DMS53 (cell line): ENCODE results near the gene PHLPP1.
"Not testable (repeated sequence)": the region's sequence is repeated elsewhere in the genome, so short reads cannot be mapped to it uniquely, and the experiment has no call there.

Source experiments
- DNase-seq: peaks from one replicate; lab custom pipeline; 2025; lab: John Stamatoyannopoulos, UW

Gene PHLPP1

DNA sequence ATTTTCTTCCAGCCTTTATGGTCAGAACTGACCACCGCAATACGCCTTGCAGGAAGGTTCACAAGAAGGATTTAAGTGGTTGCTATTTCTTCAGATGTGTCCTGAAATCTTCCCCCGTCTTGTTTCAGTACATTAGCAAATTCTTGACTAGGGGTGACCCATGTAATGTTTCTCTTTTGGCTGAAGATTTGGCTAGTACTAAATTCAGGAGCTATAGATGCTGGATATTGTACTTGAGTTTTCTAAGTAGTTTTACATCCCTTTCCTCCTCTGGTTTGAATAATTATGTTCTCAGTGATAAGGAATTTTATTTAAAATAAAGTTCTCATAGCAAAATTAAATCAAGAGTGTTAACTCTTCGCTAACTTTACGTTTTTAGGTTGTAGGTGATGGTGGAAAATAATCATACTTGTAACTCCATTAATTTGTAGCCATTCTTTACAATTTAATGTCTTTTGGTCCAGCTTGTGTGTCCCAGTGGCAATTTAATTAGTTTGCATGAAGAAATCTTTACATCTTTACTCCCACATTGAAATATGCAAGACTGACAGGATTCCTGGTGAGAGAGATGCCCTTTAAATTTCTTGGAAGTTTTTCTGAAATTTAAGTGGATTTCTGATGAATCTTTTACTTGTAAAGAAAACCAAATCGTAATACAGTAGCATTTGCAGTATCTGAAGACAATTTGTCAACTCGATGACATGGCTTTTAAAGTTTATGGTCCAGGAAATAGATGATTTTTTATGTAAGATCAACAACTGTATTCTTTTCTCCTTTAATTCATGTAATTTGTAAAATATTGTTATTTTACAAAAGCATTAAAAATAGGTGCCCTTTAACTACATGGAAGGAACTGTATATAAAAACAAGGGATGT lies 2.8 kb downstream of the PHLPP1 start:
- no peak for DNase-seq

DNA sequence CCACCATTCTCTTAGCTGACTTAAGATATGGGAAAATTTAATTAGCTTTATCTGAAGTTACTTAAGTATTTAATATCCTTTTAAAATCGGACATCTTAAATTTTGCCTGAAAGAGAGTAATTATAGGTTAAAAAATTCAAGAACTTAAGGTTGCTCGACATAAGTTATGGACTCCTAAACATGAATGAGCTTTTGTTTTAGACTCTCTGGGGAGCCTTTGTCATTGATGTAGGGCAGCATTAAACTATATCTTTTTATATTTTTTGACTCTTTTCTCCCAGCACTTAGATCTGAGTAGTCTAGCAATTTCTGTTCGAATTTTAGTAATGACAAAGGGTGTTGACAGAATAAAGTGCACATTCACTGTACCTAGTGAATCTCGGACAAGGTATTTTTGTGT lies 4.7 kb downstream of the PHLPP1 start:
- DNase-seq: no peak

DNA sequence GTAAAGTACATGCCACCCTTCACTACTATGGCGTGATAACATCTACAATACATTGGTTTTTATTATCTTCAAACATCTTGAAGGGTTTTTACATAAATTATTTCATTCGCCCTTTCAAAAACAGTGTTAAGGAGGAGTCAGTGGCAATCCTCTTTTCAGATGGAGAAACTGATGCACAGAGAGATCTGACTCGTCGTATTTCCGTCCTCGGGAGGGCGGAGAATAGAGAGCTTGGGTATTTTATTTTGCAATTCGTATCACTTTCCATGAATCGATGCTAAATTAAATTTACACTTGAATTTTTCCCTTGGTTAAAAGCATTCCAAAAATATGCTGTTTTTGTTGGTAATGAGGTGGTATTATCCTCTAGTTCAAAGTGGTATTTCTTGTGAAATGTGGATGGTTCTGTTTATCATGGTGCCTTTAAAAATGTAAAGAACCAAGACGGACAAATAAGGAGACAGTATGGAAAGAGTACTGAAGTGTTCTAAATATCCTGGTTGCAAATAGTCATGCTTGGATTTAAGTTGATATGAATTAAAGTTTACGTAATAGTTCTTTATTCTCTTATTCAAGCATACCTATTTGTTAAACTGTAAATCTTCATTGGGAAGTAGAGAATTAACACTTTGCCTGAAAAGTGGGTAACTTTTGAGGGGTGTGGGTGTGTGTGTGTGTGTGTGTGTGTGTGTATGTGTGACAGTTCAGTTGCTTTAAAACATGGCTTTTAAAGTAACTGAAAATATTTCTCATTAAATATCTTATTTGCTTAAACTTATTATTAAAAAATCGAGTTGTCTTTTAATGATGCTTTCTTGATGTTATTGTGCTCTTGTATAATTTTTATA lies 5.6 kb downstream of the PHLPP1 start:
- DNase-seq: no peak

DNA sequence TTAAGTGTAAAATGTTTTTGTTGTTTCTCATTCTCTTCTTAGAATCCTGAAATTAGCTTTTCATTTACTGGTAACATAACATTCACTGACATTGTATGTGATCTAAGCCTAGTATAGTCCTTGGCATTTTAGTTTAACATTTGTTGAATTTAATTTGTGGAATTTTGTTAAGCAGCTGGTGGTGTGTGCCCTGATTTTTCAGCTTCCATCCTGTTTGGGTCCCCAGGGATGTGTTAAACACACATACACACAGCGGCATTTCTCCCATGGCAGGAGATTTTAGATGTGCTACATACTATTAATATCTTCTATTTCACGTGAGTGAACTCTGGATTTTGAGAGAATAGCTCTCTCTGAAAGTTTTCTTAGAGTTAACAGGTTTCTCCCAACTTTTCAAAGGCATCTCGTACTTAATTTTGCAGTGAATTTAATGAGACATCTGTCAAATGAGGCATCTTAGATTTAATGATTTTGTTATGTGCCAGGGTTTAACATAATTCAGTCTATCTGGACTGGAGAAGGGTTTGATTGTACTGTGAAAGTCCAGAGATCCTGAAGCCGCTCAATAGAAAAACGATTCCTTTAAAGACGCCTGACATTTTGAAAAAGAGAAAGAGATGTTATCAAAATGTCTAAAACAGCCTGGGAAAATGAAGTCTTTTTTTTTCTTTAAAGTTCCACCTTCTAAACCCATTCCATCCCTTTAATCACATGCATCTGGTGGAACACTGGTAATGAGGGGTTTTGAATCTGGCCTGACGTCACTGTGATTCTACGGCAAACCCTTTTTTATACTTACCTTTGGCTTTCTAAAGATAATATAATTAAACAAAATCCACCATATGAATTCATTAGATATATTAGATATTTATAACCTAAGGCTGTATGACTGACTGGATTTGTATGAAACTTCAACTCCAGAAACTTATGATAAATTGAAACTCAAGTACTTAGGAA lies 6.8 kb downstream of the PHLPP1 start:
- DNase-seq: no peak

DNA sequence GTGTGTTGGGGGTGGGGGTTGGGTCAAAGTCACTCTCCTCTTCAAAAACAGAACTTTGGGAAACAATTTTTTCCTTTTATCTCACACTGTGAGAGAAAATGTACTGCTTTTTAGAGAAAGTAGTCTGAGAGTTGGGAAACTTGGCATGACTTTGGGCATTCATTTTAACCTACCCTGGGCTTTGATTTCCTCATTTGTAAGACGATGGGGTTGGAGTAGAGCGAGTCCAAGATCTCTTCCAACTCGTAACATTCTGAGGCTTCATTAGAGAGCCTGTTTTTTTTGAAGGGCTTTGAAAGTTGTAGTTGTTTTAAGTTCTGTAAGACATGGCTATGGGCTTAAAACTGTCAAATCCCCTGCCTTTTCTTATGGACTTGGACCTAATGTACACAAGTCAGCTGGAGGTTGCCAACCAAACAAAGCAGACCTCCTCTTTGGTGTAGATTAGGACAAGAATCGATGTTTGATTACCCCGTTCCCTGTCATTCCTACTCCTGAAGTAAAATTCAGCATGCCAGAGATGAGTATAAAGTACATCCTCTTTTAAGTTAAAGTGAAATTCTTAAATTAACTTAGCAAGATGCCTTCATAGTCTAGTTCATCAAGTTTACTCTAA lies 8.4 kb downstream of the PHLPP1 start:
- DNase-seq: no peak

DNA sequence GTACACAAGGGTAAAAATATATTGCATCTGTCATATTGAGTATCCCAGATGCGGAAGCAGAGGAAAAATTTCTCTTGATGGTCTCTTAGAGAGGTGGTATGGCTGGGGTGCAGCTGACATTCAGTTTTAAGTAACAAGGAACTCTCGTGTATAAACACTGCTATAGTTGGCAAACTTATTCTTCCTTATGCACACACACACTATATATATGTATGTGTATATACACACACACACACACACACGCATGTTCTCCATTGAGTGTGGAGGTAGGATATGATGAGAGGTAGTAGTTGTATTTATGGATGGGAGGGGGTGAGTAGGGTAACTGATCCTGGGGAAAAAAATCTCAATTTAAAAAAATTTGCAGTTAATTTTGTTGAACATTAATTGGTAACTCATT lies 10.6 kb downstream of the PHLPP1 start:
- DNase-seq: no peak

DNA sequence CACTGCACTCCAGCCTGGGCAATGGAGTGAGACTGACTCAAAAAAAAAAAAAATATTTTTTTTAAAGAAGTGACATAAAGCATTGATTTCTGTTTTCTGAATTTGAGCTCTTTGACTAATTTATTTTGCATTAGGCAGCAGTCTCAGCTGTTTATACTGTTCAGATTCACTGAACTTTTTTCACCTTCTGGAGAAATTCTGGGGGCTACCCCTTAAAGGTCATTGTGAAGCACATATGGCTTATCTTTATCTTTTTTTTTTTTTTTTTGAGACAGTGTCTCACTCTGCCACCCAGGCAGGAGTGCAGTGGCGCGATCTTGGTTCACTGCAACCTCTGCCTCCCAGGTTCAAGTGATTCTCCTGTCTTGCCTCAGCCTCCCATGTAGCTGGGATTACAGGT lies 12.9 kb downstream of the PHLPP1 start:
- DNase-seq: no peak

DNA sequence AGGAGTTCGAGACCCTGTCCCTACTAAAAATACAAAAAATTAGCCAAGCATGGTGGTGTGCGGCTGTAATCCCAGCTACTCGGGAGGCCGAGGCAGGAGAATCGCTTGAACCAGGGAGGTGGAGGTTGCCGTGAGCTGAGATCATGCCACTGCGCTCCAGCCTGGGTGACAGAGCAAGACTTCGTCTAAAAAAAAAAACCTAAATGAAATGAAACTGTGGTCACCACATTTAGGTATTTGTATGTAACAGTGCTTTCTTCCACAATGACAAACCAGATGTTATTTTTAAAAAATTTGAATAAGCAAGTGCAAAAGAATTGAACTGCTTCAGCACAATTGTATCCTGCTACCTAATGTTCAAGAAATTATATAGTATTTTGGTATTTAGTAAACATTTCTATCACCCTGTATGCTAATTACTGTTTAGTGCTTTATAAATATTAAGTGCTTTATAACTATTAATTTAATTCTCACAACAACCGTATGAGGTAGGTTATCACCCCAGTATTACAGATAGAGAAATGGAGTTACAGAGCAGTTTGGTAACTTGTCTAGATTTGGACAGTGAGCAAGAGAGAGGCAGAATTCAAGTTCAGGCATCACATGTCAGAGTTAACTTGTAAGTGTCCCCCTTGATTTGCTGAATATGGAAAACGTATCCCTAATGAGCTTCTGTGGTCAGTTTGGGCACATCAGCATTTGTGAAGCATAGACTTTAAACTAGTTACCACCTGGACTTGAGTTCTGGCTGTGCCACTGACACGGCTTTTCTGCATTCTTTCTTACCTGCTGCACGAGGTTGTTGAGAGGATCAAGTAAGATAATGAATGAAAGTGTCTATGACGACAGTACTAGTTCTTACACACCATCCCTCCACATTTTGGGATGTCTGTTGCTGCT lies 14.4 kb downstream of the PHLPP1 start:
- no peak for DNase-seq

DNA sequence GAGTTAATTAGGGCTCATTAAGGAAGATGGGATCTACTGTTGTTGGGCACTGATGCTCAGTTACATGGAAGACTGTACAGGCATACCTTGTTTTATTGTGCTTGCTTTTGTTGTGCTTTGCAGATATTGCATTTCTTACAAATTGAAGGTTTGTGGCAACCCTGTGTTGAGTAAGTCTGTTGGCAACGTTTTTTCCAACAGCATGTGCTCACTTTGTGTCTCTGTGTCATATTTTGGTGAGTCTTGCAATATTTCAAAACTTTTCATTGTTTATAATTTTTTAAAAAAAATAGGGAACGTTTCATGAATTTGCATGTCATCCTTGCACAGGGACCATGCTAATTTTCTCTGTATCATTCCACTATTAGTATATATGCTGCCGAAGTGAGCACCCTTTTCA lies 15.6 kb downstream of the PHLPP1 start:
- DNase-seq: no peak

DNA sequence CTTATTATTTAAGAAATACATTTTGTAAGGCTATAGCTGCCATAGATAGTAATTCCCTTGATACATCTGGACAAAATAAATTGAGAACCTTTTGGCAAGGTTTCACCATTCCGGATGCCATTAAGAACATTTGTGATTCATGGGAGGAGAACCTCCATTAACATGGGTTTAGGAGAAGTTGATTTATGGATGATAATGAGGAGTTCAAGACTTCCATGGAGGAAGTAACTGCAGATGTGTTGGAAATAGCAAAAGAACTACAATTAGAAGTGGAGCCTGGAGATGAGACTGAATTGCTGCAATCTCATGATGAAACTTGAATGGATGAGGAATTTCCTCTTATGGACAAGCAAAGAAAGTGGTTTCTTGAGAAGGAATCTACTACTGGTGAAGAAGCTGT lies 17.3 kb downstream of the PHLPP1 start:
- DNase-seq: no peak

DNA sequence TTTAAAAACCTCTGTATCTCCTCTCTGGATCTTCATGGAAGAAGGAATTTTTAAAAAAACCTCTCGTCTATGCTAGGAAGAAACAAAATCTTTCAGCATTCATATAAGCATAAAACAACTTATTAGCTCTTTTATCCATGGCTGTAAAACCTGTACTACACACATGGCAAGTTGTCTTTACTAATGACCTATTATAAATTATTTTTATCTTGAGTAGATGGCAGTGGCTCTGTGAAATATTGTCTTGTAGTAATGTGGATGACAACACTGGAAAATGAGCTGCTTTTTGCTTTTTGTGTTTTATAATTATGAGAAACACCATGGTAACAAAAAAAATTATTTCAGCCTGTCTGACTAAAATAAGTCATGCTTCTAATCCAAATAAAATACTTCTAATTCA lies 18.9 kb downstream of the PHLPP1 start:
- no peak for DNase-seq

DNA sequence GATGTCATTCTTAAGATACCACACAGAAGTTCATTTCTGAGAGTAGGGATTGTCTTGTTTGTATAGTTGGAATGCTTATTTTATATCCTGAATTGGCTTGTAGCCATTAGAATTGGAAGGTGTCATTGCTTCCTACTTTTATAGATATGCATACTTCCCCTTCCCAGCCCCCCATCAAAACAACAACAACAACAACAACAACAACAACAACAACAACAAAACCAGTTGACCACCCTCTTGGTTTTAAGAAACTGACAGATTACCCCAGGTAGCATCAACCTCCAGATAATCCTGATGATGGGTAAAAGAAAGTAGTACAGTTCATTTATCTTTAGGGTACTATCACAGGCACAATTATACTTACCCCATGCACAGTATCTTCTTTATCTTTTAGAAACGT lies 20.0 kb downstream of the PHLPP1 start:
- no peak for DNase-seq

DNA sequence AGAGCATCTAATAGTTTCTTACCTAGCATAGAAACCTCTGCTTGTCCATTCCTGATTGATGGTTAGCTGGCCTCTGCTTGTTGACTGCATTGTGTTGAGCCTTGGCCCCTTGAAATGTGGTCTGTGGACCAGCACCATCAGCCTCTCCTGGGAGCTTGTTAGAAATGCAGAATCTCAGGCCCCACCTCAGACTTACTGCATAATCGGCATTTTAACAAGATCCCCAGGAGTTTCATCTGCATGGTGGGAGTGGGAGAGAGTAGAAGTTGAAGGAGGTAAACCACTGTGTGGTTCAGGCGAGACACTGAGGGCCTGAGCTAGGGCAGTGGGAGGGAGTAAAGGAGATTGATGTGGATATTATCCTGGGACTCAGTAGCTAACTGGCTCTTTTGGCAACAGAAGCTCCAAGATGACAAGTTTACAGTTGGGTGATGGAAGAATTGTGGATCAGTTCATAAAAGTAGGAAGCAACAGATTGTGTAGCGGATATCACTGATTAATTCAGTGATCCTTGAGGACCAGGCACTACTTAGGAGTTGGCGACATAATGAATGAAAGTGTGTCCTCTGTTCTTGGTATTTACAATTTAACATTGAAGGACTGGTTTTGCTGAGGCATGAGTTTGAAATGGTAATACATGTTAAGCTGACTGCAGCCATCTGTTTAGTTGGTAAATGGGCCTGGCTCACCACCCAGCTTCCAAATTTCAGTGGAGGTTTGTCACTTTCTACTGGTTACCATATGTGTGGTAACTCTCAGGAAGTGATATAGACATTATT lies 20.9 kb downstream of the PHLPP1 start:
- no peak for DNase-seq

DNA sequence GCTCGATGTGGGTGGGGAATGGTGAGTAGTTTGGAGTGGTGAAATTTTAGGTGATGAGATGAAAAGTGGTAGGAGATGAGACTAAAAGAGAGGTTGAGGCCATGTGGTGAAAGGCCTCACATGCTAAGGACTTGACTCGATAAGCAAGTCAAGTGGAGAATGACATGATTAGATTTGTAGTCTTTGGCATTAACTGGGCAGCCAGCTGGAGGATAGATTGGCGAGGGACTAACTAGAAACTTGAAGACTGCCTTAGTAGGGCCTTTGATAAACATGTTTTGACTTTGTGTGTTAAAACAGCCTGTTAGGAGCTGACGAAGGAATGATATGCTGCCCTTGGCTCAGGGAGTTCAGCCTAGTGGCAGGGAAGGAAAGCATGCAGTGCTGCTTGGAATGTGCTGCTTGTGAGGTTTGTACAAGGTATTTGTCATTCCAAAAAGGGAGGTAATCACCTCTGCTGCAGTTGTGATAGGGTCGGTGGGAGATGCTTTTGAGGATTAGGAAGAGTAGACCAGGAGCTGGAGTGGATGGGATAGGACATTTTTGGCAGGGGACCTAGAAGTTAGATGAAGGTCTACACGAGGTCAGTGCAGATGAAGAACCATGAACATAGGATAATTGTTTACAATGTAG lies 22.0 kb downstream of the PHLPP1 start:
- DNase-seq: no peak

DNA sequence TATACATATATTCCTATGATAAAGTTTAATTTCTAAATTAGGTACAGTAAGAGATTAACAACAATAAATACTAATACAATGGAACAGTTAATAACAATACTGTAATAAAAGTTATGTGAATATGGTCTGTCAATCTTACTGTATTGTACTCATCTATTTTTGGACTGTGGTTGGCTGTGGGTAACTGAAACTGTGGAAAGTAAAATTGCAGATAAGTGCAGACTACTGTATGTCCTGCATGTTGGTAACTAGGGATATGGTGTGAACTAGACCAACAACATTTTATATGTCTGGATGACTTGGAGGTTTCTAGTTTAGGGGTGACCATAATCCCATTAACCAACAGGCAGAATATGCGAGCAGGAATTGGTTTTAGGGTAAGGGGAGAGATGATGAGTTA lies 23.3 kb downstream of the PHLPP1 start:
- DNase-seq: no peak

DNA sequence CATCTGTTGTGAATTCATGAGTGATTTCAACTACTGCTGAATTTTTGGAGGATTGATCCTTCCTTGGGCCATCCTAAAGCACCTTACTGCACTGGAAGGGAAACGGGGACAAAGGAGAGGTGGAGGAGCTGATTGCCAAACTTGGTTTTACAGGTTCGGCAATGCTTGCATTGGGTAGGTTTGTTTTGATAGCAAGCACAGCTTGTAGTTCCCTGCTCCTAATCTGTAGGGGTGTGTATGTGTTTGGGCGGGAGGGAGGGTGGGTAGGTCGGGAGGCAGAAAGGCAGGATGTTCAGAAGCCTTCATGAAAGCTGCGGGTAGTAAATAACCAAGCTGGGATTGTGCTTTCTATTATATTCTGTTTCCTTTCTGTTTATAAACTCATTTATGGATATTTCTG lies 24.6 kb downstream of the PHLPP1 start:
- no peak for DNase-seq

DNA sequence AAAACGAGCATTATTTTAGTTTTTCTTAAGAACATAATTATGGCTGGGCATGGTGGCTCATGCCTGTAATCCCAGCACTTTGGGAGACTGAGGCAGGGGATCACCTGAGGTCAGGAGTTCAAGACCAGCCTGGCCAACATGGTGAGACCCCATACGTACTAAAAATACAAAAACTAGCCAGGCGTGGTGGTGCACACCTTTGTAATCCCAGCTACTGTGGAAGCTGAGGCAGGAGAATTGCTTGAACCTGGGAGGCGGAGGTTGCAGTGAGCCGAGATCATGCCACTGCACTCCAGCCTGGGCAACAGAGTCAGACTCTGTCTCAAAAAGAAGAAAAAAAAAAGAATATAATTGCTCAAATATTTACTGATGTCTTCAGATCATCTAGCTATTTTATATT lies 25.3 kb downstream of the PHLPP1 start:
- DNase-seq: not testable (repeated sequence)

DNA sequence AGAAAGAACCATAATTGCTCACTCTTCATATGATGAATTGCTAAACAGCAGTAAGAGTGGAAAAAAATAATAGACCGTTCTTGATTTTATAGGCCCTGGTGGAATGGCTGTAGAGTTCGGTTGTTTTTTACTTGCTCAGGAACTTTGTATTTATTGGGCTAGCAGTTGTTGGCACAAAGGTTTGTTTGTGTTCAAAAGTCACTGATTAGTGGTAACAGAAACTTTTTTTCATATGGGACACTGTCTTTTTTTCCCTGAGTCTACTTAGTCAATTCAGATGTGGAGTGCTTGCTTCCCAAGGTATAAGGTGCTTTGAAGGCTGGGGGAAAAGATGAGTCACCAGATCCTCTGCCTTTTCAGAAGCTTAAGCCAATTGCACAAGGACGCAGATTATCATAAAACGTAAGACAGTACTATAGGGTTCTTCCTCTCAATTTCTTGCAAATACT lies 25.8 kb downstream of the PHLPP1 start:
- peak; percentile 68 for DNase-seq

DNA sequence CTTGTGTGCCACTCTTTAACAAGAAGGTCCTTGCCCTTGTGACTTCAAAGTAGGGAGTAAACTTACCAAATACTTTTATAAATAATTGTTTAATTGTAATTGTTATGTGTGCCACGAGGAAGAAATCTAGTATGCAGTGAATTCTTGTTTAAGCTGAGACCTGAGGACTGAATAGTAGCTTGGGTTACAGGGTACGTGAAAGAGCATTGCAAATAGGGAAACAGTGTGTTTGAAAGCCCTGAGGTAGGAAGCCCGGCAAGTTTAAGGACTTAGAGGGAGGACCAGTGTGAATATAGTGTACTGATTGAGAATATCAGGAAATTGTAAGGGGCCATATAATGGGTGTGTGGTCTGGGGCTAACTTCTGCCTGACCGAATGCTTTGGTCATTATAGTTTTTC lies 26.2 kb downstream of the PHLPP1 start:
- DNase-seq: peak; percentile 30
